HG03342 (cell line): ENCODE data around the gene ARHGEF7.
"Not testable (repeated sequence)": the region's sequence is repeated elsewhere in the genome, so short reads cannot be mapped to it uniquely, and the experiment has no call there.

Experiments used
- ATAC-seq: cut with Tn5 transposase; IDR thresholded peaks from one replicate; pipeline ENCODE4 v1.9.1; 2021; ENCODE audit warnings: mild to moderate bottlenecking, moderate library complexity; ENCODE audit not compliant: unreplicated experiment

Gene ARHGEF7

DNA sequence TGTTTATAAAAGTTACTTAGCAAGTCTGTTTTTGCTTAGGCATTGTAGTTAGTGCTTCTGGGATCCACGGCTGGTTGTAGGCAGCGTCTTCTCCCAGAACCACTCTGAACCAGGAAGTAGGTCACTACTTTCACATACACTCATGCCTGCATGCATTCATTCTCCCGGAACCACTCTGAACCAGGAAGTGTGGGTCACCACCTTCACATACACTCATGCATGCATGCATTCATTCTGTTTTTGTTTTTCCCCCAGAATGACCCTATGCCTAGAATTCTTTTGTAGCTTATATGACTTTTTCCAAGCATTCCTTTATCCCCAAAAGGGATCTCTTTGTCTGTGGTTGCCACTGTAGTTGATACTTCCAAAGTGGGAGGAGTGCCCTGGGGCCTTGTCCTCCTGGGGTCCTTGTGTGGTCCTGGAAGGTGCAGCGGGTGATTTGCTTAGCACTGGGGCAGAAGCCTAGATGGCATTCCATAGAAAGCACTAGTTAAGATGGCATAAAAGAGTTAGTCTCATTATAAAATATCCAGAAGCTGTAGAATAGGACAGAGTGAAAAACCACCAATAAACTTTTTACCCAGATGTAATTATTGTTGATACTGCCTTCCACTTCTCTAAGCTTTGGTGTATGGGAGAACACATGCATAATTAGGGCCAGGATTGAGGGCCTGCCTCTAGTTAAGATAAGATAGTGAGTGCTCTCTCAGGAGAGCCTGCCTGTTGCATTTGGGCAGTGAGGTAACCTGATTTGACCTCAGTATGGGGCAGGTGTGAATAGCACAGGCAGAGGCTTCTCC is 136.7 kb downstream of the ARHGEF7 start:
- ATAC-seq = no peak

DNA sequence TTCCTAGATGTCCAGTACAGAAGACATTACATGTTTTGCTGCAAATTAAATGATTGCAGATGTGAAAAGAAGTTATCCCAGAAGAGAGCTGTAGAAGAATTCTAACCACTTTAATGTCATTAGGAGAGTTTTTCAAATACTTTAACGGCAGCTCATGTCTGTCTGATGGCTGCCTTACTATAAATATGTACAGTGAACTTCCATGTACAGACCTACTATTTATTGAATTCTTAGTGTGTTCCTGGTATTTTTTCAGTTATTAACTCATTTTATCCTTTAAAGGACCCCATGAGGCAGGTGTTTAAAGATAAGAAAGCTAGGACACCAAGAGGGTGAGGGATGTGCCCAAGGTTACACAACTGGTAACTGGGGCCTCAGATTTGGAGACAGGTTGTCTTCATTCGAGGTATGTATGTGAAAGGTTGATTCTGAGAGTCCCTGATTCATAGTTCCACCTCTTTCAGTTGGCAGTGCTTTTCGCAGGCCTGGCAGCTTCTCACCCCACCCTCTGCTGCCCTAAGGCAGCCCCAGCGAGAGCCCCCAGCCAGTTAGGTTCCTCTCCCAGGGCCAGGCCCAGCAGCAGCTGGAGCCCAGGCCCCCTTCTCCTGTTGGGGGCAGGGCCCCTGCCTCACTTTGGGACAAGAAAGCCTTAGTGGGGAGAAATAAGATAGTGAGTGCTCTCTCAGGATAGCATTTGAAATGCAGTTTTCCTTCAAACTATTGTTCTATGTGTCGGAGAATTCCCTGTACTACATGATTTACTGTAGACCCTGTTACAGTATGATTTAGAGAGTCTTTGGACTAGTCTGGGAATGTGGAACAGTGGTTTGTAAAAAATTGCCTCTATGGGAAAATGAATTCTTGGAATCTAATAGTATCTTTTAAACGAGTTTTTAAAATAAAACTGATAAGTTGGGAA is 137.6 kb downstream of the ARHGEF7 start:
- no peak for ATAC-seq

DNA sequence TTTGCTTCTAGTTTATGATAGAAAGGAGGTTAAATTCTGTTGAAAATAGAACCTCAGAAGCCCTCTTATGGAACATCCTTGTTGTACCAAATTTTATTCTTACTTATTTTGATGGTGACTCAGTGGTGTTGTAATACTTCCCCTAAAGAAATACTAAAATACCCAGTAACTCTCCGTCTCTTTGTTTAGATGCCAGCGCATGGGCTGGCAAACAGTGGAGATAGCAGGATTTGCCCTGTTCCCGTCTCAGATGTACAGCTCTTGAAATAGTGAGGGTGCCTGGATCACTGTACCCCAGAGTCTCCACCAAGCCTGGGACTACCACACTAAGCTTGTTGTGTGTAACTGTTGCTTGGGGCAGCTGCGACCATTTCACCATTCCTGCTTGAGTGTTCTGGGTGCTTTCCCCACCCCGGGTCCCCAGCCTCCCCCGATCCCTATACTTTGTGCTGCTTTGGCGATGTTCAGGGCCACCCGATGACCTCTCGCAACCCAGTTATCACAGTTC is 138.3 kb downstream of the ARHGEF7 start:
- no peak for ATAC-seq

DNA sequence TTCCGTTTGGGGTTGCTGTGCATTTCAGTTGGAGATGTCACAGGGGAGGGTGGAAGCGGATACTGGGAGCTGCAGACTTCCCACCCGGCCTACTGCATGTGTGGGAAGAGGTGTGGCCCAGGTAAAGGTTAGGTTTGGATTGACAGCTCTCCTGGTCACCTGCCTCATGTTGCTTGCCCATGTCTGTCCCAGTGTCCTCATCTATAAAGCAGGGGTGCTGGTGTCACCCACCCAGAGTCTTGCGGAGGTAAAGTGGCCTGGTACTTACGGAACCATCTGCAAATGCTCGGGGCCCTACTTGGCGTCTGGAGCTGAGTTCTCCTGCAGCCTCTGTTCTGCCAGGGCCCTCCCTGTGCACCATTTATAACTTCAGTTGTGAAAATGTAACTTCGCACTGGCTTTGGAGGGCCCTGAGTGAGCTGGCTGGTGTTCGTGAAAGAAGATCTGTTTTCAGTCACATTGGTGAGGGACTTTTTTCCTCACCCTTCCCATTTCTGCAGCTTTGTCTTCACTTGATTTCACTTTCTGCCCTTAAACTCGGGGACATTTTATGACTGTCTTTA is 140.2 kb downstream of the ARHGEF7 start:
- no peak for ATAC-seq

DNA sequence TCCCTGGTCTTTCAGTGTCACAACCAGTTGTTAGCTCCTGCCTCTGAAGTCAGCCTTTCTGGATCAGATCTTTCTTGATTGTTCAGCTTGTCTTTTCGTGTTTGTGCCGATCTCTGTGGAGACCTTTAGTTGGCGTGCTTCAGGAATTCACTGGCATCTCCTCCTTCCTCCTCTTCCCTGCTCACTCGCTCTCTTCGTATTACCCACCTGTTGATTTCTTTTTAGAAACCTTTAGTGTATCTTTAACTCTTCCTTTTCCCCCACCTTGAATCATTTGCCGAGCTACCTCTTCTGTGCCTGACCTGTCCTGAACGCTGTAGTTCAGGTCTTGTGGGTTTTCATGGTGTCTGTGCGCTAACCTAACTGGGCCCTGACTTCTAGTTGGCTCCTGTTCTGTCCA is 141.3 kb downstream of the ARHGEF7 start:
- no peak for ATAC-seq

DNA sequence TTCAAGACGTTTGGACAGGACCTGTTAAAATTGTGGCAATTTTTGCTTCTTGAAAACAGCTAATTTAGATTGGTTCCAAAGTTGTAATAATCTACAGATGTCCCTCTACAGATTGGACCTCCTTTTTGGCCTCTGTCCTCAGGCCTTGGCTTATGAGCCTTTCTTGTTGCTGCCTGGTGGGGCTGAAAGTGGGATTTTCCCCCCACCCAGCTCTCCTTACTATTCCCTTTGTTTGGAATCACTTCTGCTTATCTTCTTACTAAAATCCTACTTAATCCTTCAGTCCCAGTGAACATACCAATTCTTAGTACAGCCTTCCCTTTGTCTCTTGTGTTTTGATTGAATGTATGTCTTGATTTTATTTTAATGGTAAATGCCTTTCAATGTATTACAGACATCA is 141.8 kb downstream of the ARHGEF7 start:
- no peak for ATAC-seq

DNA sequence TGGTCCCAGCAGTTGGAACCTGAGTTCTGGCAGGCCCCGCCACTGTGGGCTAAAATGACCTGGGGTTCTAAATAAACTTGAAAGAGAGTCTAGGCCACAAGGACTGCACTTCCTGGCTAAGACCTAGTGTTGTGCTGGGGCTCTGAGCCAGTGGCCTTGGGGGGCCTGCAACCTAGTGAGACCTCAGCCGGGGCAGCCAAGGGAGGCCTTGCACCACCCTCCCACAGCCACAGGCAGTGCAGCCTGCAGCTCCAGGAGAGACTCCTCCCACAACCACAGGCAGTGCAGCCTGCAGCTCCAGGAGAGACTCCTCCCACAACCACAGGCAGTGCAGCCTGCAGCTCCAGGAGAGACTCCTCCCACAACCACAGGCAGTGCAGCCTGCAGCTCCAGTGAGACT is 142.8 kb downstream of the ARHGEF7 start:
- not testable (repeated sequence) for ATAC-seq

DNA sequence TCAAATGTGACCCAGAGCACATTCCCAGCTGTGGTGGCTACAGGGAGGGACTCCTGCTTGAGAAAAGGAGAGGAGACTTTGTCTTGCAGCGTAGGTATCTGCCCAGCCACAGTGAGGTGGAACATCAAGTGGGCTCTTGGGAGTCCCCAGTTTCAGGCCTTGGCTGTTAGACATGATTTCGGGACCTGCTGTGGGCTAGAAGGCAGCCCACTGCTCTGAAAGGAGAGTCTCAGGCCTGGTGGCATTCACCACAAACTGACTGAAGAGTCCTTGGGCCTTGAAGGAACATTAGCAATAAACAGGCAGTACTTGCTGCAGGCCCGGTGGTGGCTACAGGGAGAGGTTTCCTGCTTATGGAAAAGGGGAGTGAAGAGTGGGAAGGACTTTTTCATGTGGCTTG is 143.5 kb downstream of the ARHGEF7 start:
- ATAC-seq = no peak

DNA sequence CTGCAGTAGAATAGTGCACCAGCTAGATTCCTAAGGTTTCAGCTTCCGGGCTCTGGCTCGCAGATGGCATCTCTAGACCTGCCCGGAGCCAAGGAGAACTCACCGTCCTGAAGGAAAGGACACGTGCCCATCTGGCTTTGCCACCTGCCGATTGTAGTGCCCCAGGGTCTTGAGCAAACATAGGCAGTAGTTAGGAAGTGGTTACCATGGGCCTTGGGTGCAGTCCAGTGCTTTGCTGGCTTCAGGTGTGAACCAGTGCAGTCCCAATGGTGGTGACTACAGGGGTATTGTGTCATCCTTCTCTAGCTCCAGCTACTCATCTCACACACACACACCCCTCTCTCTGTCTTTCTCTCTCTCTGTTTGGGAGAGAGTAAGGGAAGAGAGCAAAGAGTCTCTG is 143.9 kb downstream of the ARHGEF7 start:
- no peak for ATAC-seq

DNA sequence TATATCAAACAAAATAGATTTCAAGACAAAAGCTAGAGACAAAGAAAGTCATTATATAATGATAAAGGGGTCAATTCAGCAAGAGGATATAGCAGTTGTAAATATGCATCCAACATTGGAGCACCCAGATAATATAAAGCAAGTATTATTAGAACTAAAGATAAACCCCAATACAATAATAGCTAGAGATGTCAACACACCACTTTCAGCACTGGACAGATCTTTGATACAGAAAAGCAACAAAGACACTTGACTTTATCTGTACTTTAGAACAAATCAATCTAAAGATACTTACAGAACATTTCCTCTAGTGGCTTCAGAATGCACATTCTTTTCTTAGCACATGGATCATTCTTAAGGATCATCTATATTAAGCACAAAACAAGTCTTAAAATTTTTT is 146.2 kb downstream of the ARHGEF7 start:
- ATAC-seq = no peak

DNA sequence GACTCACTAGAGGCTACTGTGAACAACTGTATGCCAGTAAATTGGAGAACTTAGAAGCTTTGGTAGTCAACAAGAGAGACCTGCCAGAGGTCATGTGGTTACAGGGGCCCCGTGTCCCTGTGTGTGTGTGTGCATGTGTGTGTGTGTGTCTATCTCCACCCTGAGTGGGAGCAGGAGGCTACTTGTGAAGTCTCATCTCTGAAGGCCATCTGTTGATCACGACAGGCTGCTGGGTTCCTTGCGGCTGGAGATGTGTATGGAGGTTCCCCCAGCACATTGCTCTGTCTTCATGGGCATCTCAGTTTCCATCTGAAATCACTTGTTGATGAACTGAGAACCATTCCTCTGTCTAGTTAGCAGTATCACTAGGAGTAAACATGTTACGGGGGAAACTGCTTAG is 147.2 kb downstream of the ARHGEF7 start:
- no peak for ATAC-seq

DNA sequence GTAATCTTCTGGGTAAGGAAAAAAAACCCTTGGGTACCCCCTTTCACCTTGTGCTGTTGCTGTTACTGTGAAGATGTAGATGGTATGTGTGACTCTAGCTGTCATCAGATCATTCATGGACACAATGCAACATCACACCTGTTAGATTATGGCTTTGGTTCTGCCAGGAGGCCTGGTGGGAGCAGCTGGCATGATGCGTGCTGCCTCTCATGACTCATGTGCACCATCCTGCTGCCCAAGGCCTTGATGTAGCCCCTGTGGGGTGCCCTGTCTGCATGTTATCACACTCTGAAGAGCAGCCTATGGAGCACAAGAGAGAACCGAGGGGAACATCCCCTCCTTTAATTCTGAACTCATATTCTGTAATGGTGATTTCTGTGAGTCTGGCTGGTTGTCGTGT is 147.6 kb downstream of the ARHGEF7 start:
- no peak for ATAC-seq

DNA sequence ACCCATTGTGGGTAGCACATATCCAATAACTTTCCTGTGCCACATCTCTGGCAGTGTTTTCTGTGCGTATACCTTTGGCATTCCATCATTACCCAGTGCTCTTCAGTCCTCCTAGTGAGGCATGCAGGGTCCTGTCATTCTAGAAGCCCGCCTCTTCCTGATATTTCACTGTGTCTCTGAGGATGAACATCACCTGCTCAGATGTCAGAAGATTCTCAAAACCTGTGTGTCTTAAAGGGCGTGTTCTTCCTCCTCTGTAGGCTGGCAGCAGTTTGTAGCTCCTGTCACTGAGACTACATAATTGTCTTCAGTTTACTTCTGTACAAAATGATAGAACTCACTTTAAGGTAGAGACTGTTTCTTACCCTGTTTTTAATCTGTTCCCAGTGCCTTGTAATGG is 148.5 kb downstream of the ARHGEF7 start:
- ATAC-seq = no peak

DNA sequence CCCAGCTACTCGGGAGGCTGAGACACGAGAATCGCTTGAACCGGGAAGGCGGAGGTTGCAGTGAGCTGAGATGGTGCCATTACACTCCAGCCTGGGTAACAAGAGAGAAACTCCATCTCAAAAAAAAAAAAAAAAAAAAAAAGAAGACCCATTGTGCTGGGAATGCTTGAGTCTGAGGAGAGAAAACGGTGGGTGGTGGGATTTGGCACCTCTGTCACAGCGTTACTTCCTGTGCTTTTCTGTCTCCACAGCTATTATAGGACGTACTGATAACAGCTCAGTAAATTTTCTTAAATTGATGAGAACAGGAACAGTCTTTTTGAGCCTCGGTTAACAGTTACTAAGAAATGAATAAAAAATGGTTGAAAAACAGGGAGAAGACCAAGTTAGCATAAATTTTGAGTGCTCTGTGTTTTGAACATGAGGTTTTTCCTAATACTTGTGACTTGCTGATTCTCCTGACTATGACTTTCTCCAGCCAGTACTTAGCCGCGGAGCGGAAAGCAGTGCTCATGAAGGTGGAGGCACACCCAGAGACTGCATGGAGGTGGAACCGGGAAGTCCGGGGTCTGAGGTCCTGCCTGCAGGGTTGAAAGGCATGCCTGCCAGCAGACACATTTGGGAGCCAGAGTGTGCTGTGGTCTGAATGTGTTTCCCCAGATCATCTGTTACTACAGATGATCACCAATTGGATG is 150.0 kb downstream of the ARHGEF7 start:
- ATAC-seq = no peak

DNA sequence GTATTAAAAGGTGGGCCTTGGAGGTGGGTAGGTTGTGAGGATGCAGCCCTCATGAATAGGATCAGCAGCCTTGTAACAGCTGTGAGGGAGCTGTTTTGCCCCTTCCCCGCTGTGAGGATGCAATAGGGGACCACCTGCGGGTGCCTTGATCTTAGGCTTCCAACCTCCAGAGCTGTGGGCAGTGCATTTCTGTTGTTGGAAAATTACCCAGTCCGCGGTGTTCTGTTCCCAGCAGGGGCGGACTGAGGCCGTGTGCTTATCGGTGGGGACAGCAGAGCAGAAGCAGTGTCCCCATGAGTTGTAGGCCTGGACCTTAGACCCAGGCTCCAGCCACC is 150.6 kb downstream of the ARHGEF7 start:
- ATAC-seq = no peak

DNA sequence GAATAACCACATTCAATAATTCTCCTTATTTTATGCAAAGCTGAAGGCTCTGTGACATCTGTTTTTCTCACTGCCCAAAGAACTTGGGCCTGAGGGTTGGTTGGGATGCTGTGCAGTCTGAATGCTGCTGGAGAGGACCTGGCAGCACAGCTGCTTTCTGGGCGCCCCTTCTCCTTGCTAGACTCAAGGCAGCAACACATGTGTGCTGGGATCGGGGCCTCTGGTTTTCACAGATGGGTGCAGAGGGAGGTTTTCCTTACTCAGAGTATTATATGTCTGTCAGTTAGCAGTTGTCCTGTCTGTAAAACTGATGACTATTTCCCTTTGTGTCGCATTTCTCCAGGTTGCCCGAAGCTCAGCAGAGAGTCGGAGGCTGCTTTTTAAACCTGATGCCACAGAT is 152.1 kb downstream of the ARHGEF7 start:
- ATAC-seq = no peak

DNA sequence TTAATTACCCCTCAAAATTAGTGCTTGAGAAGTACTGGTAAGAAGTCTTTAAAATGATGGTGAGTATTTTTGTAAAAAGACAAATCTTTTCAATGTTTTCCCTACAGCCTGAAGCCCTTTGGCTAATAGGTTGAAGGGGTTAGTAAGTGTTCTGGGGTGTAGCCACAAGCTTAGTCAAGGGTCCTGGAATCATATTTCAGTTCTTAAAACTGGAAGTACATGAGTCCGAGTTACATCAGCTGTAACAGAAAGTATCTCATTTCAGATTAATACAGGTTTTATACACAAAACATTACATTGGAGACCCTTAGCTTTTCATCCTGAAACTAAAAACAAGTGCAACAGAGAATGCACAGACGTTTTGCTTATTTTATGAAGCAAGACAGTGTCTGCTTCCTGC is 152.7 kb downstream of the ARHGEF7 start:
- no peak for ATAC-seq

DNA sequence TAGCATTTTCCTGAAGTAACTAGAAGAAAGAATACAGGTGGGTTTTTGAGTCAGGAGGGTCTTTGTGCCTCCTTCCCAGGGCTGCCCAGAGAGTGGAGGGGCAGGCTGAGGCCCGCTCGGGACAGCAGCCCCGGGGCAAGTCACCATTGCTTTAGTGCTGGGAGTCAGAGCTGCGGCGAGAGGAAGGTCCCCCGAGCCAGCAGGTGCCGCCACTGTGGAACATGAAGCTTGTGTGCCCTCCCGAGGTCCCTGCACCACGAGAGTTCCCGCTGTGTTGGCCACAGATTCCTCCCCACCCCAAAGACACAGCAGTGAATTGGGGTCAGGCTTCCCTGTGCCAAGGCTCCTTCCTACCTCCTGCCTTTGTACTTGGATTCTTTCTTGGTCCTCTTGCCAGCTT is 154.4 kb downstream of the ARHGEF7 start:
- ATAC-seq = no peak

DNA sequence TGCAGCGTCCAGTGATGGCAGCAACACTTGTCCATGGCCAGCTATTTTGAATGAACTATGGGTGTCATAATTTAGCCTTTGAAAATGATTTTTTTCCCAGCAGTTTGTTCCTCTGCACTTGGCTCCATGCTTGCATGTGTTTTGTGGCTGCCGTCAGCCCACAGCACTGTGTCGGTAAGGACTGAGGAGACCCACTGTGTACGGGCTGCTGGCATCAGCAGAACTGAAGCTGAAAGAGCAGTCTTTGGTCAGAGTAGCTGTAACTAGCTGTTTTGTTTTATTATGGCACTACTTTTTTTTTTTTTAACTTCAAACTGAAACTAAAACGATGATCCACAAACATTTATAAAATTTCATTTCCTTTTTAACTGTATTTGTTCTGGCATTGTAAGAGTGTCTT is 155.0 kb downstream of the ARHGEF7 start:
- ATAC-seq = no peak

DNA sequence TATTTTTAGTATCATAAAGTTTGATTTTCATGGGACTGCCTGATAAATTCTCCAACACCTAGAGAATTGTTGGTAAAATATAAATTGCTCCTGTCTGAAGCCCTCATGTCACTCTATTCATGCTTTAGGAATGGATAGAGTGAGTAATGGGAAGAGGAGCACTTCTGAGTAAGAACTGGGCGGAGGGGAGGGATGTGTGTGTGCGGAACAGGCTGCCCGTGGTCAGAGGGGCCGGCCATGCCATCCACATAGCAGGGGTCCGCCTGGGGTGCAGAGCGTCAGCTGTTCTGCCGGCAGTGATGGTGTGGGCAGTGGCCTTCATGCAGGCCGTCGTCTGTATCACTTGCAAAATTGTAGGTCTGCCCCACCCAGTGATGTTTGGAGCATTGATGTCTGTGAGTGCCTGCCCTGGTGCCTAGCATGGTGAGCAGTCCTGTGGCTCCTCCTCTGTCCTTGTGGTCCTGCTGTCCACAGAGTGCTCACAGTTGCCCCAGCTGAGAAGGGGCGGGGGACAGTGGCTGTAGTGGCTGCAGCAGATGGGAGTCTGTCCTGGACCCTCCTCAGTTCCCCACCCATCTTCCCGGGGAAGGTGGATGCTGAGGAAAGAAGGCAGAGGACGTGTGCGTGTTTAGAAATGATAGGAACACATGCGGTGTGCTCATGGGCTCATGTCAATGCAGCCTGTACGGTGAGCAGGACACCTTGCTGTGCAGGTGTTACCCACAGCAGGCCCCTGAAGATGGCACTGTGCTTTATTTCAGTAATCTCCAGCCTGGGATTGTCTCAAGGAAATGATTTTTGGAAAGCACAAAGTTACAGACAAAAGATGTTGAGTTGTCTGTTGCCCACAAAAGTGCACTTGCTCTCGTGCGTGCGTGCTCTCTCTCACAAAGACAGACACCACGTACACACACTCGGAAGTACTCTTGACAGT is 155.9 kb downstream of the ARHGEF7 start:
- ATAC-seq = no peak
